Measurements from ENCODE around the gene MEGF10.
"Not testable (repeated sequence)": the region's sequence is repeated elsewhere in the genome, so short reads cannot be mapped to it uniquely, and the experiment has no call there.

Gene MEGF10

DNA sequence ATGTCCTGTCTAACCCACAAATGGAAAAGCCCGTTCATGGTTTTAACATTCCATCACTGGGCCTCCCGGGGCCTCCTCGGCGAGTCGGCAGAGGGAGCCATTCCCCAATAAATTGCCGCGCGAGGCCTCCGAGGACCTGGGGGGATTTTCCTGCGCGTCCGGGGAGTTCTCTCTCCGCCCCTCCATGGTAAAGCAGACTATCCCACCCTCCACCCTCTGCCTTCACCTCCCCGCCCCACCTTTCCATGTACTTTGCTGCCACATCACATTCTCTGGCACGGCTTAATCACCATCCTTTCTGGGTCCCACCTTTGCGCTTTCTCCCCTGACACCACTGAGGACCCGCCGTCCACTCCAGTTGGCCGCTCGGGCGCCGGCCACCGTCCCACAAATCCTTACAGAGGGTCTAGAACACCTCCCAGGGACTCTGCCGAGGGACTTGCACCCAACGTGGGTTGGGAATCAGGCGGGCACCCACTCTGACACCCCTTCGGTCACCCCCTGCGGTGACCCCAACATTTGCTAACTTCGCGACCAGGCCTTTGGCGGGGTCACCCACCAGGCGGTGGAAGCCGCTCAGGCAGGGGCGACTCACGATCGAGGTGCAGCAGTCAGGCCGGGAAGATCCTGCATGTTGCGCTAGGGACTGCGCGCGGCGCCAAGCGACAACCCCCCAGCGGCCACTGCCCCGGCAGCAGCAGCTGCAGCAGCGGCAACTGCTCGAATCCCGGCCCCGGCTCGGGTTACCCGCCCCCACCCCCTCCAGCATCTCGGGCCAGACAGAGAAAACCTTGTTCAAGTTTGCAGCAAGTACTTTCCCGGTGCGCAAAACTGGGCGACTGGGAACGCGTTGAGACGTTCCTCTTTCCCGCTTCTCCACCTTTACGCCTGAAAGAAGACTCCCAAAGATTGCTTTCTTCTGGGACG, at the start of gene MEGF10:
TSS of gene MEGF10 (plus strand) at position 778 of the 927 bp plus-strand sequence. CDS start 40,513 bp downstream, outside the sequence.
- DNase-seq = peak; percentile 16

DNA sequence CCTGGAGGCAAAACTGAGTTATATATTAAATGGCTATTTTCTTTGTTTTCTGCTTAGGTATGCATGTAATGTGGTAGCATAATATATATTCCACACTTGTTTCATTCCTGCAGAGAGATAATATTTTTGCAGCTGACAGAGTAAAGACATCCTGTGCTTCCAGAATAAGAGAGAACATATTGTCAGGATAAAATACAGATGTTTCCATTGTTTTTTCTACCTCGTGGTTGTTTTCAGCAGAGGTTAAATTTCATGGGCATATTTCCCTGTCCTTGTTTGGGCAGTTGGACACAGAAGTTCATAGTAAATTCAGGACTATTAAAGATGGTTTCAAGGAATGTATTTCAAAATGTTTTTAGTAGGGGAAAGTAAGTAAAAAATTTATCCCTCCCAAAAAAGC, 47.6 kb upstream of the MEGF10 start:
- DNase-seq = no peak

DNA sequence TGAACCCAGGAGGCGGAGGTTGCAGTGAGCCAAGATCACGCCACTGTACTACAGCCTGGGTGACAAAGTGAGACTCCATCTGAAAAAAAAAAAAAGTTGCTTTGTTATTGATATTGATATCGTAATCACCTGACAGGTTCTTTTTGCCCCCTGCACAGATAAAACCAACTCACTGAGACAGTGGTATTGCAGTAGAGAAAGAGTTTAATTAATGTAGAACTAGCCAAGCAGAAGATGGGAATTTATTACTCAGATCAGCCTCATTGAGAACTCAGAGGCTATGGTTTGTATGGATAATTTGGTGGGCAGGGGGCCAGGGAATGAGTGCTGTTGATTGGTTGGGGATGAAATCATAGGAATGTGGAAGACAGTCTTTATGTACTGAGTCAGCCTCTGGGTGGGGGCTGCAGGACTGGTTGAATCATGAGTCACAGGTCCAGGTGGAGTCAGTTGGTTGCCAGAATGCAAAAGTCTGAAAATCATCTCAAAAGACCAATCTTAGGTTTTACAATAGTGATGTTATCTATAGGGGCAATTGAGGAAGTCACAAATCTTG, 35.8 kb upstream of the MEGF10 start:
- no peak for DNase-seq

DNA sequence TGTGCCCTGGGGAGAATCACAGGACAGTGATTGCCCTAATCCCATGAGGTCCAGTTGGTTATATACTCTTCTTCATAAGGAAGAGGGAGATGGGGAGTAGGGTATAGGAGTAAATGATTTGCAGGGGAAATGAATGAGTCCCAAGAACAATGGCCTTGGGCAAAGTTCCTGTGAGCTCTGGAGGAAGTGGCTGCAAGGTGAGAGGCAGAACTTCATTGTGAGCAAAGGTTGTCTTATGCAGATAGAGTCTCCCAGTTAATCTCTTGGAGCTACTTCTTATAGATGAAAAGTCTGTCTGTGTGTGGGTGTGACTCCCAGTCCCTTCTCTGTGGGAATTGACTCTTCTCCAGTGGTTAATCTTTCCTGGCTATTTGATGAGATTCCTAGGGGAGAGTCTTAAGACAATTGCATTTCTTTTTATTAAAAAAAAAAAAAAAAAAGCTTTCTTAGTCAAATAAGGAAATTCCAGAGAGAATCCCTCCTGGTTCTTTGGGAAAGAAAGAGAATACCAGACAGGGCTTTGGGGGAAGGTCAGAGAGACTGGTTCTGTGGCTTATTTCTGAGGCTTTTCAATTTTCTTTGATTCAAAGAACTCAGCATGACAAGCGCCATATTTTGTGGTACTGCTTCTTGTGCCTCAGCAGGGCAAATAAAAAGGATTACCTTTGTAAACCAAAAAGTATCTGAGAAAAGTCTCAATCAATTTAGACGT, 33.6 kb upstream of the MEGF10 start:
- no peak for DNase-seq

DNA sequence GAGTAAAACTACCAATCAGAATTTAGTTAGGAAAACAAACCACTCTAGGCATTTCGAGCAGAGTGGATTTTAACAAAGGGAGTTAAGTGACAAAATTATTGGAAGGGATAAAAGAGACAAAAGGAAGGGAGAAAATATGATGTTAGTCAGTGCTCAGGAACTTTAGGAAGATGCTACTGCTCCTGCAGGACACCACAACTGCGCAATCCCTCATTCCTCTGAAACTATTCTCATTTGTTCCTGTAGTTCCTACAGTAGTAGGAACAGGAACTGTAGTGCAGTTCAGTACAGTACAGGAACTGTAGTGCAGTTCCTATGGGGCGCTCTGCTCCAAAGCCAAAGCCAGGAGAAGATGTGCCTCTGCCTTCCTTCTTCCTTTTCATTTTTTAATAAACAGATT, 29.9 kb upstream of the MEGF10 start:
- DNase-seq = no peak

DNA sequence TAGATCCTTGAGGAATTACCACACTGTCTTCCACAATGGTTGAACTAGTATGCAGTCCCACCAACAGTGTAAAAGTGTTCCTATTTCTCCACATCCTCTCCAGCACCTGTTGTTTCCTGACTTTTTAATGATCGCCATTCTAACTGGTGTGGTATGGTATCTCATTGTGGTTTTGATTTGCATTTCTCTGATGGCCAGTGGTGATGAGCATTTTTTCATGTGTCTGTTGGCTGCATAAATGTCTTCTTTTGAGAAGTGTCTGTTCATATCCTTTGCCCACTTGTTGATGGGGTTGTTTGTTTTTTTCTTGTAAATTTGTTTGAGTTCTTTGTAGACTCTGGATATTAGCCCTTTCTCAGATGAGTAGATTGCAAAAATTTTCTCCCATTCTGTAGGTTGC, 25.1 kb upstream of the MEGF10 start:
- not testable (repeated sequence) for DNase-seq

DNA sequence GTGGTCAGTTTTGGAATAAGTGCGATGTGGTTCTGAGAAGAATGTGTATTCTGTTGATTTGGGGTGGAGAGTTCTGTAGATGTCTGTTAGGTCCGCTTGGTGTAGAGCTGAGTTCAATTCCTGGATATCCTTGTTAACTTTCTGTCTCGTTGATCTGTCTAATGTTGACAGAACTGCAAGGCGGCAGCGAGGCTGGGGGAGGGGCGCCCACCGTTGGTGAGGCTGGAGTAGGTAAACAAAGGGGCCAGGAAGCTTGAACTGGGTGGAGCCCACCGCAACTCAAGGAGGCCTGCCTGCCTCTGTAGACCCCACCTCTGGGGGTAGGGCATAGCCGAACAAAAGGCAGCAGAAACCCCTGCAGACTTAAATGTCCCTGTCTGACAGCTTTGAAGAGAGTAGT, 22.3 kb upstream of the MEGF10 start:
- DNase-seq = not testable (repeated sequence)

DNA sequence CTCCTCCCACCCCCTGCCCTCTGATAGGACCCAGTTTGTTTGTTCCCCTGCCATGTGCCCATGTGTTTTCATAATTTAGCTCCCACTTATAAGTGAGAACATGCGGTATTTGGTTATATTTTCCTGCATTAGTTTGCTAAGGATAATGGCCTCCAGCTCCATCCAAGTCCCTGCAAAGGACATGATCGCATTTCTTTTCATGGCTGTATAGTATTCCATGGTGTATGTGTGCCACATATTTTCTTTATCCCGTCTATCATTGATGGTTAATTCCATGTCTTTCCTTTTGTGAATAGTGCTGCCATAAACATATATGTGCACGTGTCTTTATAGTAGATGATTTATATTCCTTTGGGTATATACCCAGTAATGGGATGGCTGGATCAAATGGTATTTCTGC, 19.9 kb upstream of the MEGF10 start:
- DNase-seq = not testable (repeated sequence)

DNA sequence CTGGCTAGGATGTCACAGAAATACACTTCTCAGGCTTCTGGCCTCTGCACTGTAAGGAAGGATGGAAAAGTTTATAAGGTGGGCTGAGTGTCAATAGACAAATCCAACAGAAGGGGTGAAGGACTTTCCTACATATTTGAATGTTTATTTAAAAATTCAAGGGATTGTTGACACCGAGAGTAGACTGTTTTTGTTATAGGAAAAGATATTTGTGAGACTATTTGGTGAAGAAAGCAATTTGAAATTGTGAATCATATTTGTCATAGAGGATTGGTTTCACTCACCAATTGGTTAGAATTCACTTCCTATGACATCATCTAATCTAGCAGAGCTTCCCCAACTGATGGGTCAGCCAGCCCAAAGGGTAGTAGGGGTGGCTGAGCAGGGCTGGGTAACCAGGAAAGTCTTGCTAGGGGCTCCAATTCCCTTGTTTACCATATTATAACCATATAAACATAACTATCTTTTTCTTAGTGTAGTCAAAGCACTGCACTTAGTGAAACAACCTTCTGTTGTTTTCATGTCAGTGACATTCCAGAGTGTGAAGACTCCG, 14.9 kb upstream of the MEGF10 start:
- DNase-seq = no peak

DNA sequence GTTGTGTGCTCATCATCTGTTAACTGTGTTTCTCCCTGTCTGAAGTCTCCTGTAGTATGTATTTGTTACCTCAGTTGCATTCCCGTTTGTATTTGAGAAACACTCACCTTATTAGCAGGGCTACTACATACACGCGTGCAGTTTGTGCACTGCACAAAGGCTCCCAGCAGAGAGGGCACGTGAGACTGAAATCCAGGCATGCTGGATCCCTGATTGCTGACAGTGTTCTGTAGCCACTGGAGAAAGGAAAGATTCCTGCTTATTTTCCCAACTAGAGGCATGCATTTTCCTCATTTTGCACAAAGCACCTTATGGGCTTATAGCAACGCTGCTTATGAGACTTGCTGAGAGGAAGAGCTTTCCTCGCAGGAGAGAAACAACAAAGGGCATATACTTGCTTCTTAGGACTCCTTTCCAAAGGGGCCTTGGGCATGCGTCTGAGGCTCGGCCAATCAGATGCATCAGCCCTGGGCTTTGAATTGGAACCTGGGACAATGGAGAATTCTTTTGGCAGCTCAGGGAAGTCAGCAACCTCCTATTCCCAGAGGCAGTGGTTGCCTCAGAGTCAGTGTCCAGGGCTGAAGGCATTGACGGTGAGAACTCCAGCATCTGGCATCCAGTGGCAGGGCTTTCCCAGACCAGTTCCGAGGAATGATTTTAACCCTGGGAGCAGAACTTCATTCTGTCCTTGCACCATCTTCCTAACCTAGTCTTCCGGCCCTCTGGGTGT, 9.9 kb upstream of the MEGF10 start:
- no peak for DNase-seq

DNA sequence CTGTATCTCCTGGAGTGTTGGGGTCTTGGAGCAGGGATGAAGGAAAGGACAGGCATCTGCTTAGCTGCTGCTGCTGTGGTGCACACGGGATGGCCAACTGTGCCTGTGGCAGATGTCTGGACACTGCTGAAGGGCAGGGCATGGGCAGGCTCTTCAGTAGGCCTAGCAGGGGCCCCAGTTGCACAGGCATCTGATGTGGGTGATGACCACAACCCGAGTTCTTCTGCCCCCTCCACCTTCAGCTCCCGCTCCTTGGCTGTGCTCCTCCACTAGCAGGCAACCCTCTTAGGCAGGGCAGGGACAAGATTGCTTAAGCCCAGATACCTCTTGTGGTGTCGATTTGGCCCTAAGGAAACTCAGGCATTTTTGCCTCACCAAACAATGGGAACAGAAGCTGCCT, 9.0 kb upstream of the MEGF10 start:
- no peak for DNase-seq

DNA sequence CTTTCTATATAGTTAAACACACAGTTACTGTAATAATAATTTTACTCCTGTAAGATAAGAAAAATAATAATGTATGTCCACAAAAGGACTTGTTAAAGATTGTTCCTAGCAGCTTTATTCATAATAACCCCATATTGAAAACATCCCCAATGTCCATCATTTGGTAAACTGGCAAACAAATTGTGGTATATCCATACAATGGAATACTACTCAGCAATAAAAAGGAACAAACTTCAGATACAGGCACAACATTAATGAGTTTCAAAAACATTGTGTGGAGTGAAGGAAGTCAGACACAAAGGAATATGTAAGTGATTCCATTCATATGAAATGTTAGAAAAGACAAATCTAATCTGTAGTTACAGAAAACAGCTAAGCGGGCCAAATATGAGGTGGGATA, 1.9 kb upstream of the MEGF10 start:
- DNase-seq = no peak

DNA sequence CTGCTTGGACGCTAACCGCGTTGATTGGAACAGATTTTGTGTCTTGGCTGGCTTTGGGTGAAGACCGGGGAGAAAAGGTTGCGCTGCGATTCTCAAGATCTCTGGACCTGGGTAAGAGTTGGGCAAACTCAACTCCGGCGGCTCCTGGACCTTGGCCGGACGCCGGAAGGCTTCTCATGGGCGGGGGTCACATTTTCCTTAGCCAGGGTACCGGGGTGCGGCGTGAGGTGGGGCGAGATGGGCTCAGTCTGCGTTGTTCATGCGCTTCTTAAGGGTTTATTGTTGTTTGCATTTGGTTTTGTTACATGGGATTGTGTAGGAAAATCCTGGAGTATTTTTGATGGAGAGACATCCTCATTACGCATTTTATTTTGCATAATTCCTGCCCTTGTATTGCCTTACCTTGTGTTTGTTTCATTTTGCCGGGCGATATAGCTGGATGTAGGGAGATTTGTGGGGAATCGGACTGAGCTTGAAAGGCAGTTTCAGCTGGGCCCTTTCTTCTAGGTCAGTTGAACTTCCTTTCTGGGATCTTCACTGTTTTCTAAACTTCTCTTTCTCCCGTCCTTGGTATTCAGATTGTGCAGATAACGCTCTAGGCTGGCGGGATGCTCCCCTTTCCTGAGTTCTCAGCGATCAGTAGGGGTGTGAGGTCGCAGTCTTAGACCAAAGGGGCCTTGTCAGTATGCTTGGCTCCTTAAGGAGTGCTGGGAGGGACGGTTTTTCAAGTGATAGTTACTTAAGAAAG, 524 bp downstream of the MEGF10 start:
- DNase-seq = no peak

DNA sequence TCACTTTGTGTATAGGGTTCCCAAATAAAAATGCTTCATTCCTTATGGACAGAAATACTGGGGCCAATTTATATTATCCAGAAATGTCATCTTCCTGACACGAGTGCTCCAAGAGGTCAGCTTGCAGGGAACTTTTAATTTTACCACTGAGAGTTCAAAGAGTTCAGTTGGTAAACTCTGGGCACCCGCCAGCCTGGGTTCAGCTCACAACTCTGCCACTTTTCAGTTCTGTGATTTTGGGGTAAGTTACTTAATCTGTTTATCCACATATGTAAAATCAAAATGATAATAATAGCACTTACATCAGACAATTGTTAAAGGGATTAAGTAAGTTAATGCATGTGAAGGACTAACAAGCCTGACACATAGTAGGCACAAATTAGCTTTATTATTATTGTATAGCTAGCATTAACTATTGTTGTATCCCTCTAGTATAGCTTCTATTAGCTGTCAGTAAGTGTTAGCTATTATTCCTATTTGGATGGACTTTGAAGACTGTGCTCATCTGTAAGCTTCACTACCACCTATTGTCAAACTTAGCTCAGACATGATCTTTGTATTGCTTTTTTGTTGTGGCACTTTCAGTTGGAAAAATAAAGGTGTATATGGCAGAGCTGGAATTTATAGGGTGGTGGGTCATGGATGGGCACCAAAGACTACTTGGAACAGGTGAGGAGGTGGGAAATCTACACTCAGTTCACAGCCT, 1.6 kb downstream of the MEGF10 start:
- DNase-seq = no peak

DNA sequence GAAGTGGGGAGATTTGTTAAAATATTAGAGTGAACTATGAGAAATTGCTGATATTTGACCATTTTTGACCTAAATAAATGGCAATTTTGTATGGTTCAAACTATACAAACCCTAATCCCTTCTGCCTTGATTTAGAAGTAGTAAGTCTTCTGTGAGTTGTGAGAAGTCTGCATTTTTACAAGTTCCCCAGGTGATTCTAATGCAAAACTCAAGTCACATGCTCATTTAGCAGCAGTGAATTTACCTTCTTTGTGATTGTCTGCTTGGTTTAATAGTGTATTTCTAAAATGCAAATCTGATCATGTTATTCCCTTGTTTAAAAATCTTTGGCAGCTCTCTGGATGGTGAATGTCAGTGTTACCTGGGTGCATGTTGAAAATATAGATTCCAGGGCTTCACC, 2.8 kb downstream of the MEGF10 start:
- DNase-seq = no peak

DNA sequence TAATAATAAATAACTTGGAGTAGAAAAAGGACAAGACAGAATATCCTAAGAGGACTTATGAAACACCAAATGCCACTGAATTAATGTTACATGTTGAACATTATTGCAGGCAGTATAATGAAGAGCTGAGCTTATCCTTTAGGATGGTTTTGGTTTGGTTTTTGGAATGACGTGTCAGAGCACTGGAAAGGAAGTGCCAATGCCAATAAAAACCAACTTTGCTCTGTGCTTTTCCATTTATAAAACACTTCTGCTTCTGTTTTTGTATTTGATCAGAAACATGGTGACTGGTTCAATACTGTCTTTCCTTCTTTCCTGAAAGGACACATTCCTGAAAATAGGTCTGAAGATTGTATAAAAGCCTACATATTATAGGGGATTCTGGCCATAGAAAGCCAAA, 4.2 kb downstream of the MEGF10 start:
- no peak for DNase-seq

DNA sequence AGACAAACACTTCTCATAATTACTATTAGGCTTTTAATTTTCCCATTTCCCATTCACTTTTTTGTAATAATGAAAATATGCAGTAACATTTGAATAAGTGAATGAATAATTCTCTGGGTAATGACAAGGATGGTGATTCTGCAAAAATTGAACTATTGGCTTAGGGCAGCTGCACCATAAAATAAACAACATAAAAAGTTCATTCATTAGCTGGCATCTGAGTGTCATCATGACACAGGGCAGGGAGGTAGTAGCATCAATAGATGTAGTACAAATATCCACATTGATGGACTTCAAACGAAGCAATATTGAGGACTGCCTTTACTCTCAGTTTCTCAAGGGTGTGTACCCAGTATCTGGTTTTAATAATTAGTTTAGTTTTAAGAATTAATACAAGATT, 4.9 kb downstream of the MEGF10 start:
- no peak for DNase-seq

DNA sequence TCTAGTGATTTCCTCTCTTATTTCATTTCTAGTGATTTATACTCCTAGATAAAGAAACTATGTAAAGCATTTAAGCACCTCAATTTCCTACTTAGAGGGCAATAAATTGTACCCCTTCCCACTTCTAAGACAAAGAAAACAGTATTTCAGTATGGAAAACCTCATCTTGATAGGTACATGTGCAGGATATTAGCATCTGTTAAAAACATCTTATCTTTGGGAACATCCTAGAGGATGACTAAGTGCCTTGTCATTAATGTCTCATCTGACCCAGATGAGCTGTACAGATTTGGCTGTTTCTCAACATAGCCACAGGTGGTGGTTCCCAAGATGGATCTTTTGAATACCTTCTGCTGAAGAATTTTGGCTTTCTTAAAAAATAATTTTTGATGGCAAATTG, 5.7 kb downstream of the MEGF10 start:
- DNase-seq = no peak

DNA sequence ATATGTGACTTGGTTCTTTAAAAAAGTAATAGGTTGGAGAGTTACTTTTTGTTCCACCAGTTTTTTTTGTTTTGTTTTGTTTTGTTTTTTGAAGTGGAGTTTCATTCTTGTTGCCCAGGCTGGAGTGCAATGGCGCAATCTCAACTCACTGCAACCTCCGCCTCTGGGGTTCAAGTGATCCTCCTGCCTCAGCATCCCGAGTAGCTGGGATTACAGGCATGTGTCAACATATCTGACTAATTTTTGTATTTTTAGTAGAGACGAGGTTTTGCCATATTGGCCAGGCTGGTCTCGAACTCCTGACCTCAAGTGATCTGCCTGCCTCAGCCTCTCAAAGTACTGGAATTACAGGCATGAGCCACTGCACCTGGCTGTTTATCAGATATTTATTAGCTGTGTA, 6.3 kb downstream of the MEGF10 start:
- not testable (repeated sequence) for DNase-seq

DNA sequence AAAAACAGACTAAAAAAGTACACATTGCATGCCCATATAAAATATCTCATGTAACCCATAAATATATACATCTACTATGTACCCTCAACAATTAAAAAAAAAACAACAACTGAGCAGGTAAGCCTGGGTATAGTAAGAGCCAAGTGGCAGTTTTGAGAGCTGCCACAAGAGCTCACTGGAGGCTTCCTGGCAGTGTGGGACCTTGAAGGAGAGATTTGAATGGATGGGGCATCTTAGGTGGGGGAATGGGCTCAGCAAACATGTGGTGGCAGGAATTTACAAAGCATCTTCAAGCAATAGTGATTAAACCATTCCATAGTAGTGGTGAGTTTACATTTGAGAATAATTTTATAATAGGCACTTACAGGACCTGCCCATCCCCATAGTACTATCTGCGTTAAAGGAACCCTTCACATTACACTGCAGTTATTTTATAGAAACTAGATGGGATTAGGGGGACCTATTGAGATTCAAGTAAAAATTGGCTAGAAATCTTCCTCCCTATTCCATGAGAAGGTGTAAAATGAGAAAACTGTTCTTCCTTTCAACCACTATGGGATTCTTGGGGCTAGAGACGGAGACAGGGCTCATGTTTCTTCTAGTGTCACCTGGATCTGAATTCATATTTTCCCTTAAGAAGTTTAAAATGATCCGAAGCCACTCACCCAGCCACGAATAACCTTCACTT, 6.9 kb downstream of the MEGF10 start:
- DNase-seq = no peak

DNA sequence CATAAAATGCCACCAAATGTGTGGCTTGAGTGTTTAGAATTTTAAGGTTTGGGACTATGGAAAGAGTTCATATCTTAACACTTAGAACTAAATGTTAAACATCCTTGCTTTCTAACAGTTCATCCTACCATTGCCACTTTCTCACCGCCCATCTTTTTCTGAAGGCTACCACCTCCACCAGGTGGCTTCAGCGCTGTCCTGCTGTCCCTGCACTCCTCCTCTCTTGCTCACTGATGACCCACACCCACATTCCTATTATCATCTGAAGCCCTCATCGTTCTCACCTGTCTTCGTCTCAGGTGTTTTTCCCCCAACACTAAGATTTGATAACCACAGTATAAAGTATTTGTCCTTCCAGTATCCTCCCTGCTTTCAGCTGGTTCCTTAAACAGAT, 7.4 kb downstream of the MEGF10 start:
- no peak for DNase-seq
